Activated CD8-positive, alpha-beta memory T cell treated with anti-CD3 and anti-CD28 coated beads, Interleukin-2, amount 50 U/mL, for 24 hours (primary cell): ENCODE results near the gene PTPRR.

Experiments used
- DNase-seq: peaks from one replicate; pipeline ENCODE4 v3.0.0-alpha.2; 2020; ENCODE audit errors: extremely low read depth

The PTPRR gene

GRCh38 chr12:70918321-70918720 lies 2.2 kb downstream of the PTPRR start:
- no peak for DNase-seq

GRCh38 chr12:70910666-70911065 lies 9.9 kb downstream of the PTPRR start:
- no peak for DNase-seq

GRCh38 chr12:70908978-70909377 lies 11.6 kb downstream of the PTPRR start:
- no peak for DNase-seq

GRCh38 chr12:70907412-70907811 lies 13.1 kb downstream of the PTPRR start:
- DNase-seq = no peak

- DNase-seq = no peak
Observed at GRCh38 chr12:70895956-70896355, 24.6 kb downstream of the PTPRR start.

- no peak for DNase-seq
Observed at GRCh38 chr12:70892593-70892992, 27.9 kb downstream of the PTPRR start.

- DNase-seq = no peak
Observed at GRCh38 chr12:70890895-70891832, 29.4 kb downstream of the PTPRR start.

- DNase-seq = no peak
Observed at GRCh38 chr12:70885956-70886355, 34.6 kb downstream of the PTPRR start.

GRCh38 chr12:70883855-70884254 lies 36.7 kb downstream of the PTPRR start:
- no peak for DNase-seq

GRCh38 chr12:70880744-70881143 lies 39.8 kb downstream of the PTPRR start:
- no peak for DNase-seq

- DNase-seq = no peak
Observed at GRCh38 chr12:70876952-70877351, 43.6 kb downstream of the PTPRR start.

GRCh38 chr12:70875628-70876027 lies 44.9 kb downstream of the PTPRR start:
- no peak for DNase-seq

GRCh38 chr12:70854881-70855568 lies 65.5 kb downstream of the PTPRR start:
- DNase-seq = no peak

GRCh38 chr12:70854138-70854537 lies 66.4 kb downstream of the PTPRR start:
- DNase-seq = no peak

- DNase-seq = no peak
Observed at GRCh38 chr12:70853326-70853725, 67.2 kb downstream of the PTPRR start.

- no peak for DNase-seq
Observed at GRCh38 chr12:70852416-70853150, 68.0 kb downstream of the PTPRR start.

GRCh38 chr12:70849265-70849960 lies 71.1 kb downstream of the PTPRR start:
- DNase-seq = no peak

GRCh38 chr12:70847871-70848270 lies 72.7 kb downstream of the PTPRR start:
- no peak for DNase-seq

GRCh38 chr12:70845268-70845667 lies 75.3 kb downstream of the PTPRR start:
- no peak for DNase-seq

GRCh38 chr12:70843363-70843762 lies 77.2 kb downstream of the PTPRR start:
- no peak for DNase-seq

- DNase-seq = no peak
Observed at GRCh38 chr12:70842942-70843341, 77.6 kb downstream of the PTPRR start.

GRCh38 chr12:70842136-70842535 lies 78.4 kb downstream of the PTPRR start:
- no peak for DNase-seq
